GM19193 (cell line): ENCODE results near the gene NKTR.

Experiments
- POLR2A ChIP-seq: IDR thresholded peaks from 4 replicates; pipeline ENCODE4 v1.6.1; 2011; ENCODE audit not compliant: insufficient read depth, insufficient read length; ENCODE audit errors: extremely low read depth

The NKTR gene

DNA sequence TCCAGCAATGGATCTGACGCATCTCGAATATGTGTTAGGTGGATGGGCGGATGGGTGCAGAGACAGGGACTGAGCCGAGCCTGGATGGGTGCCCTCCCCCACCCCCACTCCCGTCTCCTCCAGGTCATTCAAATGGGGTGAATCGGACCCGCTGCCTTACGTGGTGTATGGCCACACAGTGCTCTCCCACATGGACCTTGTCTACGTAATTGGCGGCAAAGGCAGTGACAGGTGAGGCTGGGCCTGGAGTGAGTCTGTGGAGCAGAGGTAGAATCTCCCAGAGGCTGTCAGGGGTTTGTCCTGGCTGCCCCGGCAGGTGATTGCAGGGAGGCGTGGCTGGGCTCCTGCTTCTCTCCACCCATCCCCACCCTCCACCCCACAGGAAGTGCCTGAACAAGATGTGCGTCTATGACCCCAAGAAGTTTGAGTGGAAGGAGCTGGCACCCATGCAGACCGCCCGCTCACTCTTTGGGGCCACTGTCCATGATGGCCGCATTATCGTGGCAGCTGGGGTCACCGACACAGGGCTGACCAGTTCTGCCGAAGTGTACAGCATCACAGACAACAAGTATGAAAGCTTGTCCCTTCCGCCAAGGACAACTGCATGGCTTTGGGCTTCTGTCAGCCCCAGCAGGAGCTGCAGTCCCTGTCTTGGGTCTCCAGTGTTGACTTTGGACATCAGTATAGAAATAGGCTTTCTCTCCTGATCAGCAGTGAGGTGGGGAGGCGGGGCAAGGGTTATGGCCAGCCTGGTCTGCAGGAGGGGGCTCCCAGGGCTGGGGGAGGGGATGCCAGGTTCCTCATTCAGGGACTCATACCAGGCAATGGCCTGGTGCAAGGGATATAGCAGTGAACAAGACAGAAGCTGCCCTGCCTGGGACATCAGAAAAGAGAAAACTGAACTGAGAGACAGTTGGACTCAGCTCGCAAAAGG lies 88.3 kb downstream of the NKTR start:
- no peak for TF ChIP-seq POLR2A

DNA sequence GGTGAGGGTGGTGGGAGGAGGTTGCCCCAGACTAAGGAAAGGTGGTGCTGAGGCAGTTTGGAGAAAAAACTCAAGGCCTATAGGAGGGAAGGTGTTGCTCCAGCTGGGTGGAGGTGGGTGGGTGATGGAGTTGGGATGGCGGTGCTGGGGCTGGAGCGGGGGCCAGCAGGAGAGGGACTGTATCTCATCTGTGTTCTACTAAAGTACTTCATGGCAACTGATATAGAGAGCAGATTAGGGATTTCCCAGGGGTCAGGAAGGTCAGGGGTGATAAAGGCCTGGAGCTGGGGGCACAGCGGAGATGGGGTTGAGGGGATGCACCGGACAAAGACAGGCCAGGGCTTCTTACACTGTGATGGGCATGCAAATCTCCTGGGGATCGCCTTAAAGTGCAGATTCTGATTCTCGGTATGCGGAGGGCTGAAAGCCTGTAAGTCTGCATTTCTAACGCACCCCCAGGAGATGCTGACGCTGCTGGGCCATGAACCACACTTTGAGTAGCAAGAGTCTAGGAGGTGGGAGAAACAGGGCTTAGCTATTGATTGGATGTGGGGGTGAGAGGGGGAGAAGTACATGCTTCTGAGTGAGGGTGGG lies 89.0 kb downstream of the NKTR start:
- no peak for TF ChIP-seq POLR2A

DNA sequence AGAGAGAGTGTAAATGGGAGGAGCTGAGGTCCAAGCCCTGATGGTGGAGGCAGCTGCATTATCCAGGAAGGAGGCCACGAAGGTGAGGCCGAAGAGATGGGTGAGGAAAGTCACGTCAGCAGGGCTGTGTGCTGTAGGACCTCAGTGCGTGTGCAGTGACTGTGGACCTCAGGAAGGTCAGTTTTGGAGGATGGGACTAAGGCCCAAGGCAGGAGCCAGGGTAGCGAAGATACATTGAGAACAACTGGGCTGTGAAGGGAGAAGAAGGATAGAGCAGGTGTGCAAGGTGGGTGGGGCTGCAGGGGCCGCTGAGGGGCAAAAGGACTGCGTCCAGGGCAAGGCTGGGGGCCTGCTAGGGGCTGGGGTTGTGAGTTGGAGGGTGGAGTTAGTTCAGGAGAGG lies 89.7 kb downstream of the NKTR start:
- TF ChIP-seq POLR2A = no peak

DNA sequence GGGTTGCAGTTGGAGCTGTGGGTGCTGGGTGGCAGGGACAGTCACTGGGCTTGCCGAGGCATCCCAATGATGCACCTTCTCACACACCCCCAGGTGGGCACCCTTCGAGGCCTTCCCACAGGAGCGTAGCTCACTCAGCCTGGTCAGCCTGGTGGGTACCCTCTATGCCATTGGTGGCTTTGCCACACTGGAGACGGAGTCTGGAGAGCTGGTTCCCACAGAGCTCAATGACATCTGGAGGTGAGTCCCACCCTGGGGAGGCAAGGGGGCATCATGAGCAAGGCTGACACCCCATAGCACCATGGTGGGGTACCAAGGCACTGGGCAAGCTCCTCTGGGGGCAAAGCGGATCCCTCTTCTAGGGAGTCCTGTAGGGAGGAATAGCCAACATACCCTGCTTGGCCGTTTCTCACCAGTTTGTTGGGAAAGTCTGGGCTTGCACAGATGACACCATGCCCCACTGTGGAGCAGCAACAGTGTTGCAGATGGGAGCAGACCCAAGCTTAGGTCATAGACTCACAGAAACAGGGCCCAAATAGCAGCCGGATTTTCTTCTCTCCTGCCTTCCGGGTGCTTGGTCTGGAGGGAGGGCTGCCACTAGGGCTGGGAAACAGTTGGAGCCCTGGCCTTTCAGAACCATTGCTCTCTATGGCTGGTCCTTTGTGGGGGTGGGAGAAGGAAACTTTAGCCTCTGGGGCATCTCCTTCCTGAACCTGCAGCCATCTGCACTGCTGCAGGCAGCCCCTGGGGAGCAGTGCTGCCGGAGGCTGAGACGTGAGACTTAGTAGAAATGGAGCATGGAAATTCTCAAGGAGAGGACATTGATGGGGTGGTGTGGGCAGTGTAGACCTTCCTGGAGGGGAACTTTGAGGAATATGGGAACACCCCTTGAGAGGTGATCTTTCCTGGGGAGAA lies 90.5 kb downstream of the NKTR start:
- no peak for TF ChIP-seq POLR2A

DNA sequence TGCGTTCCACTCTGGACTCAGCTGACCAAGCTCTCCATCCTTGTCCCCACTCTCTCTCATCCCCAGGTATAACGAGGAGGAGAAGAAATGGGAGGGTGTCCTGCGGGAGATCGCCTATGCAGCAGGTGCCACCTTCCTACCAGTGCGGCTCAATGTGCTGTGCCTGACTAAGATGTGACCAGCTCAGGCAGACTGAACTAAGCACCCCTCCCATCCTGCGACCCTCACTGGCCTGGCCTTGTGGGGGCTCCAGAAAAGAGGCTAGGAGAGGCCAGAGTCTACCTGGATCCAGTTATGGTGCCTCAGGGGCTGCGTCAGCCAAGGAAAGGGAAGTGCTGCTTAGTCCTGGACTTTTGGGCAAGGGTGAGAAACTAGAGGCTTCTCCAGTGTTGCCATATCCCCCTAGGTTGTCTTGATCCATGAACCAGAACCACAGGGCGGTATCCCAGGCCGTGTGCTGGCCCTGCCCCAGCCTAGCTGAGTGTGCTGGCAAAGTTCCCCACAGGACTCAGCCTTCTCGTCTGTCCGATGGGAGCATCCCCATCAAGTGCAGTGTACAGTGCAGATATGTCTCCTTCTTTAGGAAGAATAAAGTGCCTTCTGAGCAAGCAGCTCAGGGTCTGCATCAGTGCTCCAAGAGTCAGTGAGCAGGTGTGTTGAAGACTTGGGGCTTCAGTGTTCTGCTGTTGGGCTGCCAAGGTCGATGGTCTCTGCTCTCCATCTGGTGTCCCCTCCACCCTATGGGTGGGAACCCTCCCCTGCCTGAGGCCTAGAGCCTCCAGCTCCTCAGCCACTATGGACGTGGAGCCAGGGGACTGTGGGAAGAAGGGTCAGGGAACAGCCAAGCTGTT lies 91.6 kb downstream of the NKTR start:
- no peak for TF ChIP-seq POLR2A

DNA sequence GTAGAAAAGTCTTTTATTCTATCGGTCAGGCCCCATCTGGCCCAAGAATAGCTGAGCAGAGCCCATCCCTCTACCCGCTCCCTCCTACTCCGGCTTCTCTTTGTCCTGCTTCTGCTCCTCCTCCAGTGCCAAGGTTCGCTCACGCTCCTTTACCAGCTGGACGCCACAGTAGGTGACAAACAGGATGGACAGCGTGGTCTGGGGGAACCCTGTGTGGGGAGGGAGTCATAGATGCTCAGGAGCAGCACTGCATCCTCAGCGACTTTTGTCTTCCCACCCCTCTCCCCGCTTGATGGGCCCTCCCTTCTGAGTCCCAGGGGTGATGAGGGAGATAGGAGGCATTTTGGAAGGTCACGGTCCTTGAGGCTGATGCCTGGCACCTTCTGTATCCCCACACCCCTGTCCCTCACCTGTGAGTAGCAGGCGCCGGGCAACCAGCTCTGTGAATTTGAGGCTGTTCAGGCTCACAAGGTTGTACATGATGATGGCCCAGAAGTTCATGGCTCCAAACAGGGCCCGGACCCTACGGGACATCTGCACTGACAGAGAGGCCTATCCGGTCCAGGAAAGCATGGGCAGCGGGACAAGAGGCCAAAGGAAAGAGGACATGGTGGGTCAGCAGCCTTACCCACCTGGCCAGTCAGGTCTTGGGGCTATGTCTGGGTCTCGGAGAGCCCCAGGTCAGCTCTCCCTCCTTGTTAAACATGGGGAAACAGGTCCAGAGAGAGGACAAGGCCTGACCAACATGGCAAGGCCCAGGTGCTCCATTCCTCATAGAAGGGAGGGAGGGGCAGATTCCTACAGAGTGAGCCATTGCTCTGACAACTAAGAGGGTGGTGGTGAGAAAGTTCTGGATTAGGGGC lies 92.4 kb downstream of the NKTR start:
- no peak for TF ChIP-seq POLR2A

DNA sequence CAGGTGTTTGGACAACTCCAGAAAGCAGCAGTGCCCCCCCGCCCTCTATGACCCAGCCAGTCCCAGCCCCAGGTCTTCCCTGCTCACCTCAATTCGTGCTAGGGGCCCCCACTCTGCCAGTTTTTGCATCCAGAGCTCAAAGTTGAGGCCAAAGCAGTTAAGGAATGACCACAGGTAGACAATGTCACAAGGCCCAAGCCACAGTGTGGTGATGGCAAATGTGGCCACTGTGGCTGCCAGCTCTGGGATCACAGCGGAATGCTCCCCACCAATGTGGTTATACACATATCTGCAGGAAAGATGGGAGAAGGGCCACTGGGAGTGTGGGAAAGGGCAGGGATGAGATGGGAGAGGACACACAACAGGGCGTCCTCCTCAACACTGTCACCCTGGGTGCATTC lies 93.0 kb downstream of the NKTR start:
- no peak for TF ChIP-seq POLR2A

DNA sequence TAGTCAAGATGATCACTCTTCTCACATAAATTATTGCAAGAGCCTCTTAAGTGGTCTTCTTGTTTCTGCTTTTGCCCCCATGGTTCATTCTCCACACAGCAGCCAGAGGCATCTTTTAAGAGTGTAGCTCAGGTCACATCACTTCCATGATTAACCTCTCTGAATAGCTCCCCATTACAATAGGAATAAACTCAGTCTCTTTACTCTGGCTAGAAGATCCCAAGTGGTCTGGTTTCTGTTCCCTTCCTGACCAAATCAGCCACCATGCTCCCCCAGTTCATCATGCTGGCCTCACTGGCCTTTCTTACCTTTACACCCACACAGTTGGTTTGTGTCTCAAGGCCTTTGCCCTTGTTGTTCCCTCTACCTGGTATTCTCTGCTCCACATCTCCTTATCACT lies 93.9 kb downstream of the NKTR start:
- TF ChIP-seq POLR2A = no peak

DNA sequence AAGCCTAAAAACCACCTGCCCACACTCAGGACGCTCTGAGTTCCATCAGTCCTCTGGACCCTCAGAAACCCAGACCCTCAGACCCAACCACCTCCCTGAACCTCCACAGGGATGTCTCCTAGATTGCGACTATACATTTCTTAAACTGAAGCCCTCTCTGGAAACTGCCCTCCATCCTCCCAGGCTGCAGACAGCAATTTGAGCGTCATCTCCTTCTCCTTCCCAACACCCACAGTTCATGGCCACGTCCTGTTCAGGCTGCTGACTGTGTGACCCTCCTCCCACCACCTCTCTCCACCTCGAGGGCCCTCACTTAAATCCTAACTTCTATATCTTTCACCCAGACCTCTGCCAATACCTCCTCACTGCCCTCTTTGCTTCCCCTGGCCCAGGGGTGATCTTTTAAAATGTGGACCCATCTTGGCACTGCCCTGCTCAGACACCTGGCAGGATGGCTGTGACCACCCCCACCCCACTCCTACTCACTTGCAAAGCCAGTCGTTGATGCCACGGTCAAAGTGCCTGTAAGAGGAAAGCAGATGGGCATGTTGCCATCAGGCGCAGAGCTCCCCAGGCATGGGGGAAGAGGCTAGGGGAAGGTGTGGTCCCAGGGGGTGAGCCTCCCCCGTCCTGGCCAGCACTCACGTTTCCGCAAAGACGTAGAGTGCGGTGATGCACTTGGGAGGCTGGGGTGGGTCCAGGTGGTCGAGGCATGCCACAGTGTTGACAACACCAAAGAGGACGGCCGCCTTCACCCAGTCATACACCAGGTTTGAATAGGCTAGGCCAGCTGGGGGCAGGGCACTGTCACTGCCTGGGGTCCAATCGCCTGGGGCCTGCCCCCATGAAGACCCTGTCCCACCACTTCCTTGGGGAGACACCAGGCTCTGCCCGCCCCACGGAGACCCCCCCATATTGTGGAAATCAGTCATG lies 96.1 kb downstream of the NKTR start:
- no peak for TF ChIP-seq POLR2A

DNA sequence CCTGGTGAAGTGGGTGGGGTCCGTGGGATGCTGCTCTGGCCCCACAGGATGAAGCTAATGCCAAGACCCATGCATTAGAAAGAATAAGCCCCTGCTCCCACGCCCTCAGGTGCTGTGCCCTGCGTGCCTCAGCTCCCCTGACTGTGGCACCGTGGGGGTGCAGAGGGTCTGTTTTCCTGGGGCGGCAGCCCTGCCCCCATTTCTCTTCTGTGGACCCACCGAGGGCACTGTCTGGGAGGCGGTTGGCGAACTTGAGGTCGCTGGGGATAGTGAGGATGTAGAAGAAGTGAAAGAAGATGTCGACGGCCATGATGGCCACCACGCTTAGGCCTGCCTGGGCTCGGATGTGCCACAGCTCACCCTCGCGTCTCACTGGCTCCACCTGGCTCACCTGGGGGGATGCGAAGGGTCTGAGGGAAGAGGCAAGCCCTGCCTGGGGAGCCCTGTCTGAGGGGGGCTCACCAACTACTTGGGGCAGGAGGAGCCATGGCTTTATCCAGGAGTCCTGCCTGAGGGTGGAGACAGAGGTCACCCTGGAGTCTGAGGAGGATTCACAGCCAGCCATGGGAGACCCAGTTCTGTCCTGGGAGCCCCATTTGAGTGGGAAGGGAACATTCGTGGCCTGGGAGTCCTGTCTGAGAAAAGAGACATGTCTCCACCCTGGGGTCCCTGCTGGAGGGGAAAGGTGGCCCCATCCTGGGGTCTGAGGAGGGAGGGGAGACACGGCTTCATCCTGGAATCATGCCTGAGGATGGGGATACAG lies 97.0 kb downstream of the NKTR start:
- TF ChIP-seq POLR2A = no peak
